Superior temporal gyrus (tissue), 1 donor: ENCODE results near the gene STUB1.

Experiments
- DNase-seq: peaks from one replicate; pipeline ENCODE4 v3.0.0-alpha.2; 2016; ENCODE audit errors: extremely low spot score

Gene STUB1

GRCh38 chr16:694187-694862 lies 14.1 kb downstream of the STUB1 start:
- no peak for DNase-seq

DNA sequence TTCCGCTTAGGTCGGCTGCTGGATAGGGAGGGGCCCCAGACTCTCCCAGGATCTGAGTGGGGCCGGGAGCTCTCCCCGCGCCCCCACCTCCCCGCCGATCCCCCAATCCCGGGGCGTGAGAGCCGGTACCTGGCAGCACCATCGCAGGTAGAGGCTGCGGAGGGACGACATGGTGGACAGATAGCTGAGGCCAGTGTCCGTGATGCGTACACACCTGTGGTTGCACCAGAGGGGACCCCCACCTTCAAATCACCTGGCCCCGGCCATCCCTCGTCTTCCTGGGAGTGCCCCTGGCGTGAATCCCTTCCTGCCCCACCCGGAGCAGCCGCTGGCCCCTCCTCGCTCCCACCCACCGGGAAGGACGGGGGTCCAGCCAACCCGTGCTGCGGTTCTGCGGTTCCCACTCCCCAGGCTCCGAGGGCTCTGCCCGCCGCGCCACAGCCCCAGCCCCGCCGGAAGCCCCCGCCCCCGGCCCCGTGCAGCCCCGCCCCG lies 14.7 kb downstream of the STUB1 start:
- no peak for DNase-seq

GRCh38 chr16:695355-696089 lies 15.3 kb downstream of the STUB1 start:
- DNase-seq, result no peak

DNA sequence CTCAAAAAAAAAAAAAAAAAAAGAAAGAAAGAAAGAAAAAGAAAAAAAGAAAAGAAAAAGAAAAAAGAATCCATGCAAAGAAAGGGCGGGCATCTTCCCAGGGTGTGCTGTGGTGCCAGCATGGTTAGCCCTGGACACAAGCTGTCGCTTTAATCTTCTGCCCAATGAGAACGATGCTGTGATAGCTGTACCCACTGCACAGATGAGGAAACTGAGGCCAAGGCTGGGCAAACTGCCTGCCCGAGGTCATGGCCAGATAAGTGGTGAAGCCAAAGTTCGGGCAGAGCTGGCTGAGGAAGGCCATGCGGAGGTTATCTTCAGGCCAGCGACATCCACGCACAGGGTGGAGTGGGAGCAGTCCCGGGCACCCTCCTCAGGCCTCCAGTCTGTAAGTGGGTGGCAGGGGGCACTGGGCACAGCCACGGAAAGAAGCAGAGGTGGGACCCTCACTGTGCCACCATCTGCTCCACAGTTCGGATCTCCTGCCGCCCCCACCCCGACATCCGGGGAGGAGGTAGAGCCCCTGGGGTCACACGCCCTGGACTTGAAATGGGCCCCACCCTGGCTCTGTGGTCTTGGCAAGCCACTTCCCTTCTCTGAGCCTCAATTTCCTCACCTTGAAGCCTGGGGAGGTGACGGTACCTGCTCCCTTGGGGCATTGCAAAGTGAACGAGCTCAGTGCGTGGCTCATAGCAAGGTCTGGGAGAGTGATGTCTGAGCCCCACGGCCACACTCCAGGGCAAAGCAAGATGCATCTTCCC lies 18.9 kb downstream of the STUB1 start:
- DNase-seq, result no peak

- no peak for DNase-seq
Measured at GRCh38 chr16:700684-701584, 20.7 kb downstream of the STUB1 start.

- no peak for DNase-seq
Measured at GRCh38 chr16:702341-702740, 22.1 kb downstream of the STUB1 start.

DNA sequence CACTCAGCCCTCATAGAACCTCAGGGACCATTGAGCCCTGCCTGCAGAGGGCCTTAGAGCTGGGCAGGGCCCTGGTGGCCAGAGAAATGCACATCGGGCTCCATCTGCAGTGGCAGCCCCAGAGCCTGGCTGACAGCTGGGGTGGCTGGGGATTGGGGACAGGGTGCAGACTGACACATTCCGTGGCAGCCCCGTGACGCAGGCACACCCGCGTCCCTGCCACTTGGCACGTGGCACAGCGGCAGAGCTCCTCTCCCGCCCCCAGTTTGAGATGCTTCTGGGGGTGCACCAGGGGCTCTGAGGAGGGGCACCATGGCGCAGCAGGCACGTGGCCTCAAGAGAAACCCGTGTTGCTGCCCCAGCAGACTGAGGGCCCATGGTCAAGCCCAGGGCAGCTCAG lies 23.2 kb downstream of the STUB1 start:
- DNase-seq, result no peak

DNA sequence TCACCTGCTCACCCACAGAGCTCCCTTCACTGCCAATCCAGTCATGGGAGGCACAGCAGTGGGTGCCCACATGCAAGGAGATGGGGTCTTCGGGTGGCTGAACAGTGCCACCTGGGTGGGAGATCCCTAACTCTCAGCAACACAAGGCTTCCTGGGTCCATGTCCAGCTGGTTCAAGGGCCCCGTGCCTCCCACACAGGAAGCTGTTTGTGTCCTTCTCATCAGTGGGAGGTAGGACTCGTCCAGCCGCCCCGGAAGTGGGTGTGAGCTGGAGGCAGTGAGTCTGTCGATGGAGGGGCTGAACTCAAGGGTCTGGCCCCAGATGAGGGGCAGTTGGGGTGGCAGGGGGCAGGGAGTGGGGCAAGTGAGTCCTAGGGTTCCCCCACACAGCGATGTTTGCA lies 23.8 kb downstream of the STUB1 start:
- DNase-seq, result no peak

- DNase-seq, result no peak
Measured at GRCh38 chr16:704552-705380, 24.6 kb downstream of the STUB1 start.

- DNase-seq, result no peak
Measured at GRCh38 chr16:705431-706188, 25.4 kb downstream of the STUB1 start, which contains the start of gene FBXL16. TSS of gene FBXL16 (minus strand) at chr16:705801. CDS start at chr16:697405, 8,396 bp downstream.

DNA sequence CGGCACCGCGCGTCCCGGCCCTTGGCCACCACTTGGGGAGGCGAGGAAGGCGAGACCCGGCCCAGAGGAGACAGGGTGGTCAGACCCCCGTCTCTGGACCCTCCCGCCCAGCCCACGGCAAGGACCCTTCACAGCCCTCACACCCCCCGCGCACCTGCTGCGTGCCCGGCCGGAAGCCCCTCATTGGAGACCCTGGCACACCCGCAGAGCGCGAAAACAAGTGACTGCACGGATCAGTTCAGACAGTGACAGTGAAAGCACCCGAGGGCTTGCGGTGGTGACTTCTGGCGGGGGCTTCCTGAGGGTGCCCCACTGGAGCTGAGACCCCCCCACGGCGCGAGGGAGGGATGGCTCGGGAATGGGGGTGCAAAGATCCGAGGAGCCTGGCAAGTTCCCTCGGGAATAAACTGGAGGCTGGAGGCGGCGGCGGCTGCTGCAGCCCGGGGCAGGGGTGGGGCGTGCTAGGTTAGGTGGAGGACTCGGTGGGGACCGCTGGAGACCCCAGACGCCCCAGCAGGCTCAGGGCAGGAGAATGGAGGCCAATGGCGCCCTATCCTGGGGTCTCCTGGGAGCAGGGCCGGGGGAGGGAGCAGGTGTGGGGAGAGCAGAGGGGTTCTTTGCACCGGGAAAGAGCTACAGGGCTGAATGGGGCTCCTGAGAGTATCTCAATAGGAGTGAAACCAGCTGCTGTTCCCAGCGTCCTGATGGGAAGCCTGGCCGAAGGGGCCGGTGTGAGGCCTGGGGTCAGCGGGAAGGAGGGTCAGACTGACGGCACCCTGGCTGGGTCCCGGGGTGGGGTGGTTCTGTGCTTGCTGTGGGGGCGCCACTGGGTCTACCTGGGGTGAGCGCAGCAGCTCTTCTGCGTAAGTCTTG lies 26.2 kb downstream of the STUB1 start:
- DNase-seq, result no peak

DNA sequence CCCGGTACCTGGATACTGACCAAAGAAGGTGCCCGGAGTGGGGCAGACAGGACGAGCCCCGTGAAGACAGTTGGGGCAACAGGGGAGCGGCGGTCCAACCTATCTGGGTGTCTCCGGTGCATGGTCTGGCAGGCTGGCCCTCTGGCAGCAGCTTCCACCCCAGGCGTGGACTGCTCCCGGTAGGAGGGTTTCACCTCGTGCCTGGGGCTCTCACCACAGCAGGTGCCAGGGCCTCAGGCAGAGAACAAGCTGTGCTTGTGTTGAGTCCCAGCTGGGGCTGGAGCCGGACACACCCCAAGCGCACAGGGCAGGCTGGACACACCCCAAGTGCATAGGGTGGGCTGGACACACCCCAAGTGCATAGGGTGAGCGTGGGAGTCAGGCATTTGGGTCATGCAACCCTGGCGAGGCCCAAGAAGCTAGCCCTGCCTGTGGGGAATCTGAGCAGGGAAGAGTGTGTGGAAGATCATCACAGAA lies 26.9 kb downstream of the STUB1 start:
- no peak for DNase-seq

GRCh38 chr16:708019-708418 lies 27.8 kb downstream of the STUB1 start:
- no peak for DNase-seq

DNA sequence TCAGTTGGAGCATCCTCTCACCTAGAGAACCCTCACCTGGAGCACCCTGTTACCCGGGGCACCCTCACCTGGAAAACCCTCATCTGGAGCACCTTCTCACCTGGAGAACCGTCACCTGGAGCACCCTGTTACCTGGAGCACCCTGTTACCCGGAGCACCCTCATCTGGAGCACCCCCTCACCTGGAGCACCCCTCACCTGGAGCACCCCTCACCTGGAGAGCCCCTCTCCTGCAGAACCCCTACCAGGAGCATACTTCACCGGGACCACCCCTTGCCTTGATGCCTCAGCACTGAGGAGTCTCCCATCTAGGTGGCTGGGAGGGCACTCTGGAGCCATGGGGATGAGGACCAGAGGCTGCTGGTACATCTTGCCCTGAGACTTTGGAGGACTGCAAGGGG lies 28.7 kb downstream of the STUB1 start:
- DNase-seq, result no peak

- peak; percentile 92 for DNase-seq
Measured at GRCh38 chr16:709566-710499, 29.6 kb downstream of the STUB1 start.

DNA sequence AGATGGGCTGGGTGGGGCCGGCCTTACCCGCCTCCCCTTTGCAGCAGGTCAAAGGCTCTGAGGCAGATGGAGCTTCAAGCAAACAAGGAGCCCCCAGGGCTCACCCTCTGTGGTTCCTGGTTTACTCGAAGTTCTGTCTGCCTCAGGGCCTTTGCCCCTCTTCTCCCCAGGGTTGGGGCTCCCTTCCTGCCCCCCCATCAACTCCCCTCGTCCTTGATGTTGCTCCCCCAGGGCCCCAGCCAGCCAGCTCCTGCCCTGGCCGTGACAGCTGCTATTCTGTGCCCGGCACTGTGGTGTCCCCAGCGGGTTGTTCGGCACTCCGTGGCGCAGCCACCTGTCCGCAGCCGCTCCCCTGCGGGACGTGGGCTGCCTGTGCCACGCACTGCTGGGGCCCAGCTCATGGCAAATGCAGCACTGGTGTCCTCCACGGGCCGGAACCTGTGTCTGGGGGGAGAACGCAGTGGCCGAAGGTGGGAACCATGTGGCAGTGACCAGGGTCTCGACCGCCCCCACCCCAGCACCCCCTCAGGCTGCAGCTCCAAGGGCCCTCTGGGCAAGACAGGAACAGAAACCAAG lies 30.4 kb downstream of the STUB1 start:
- no peak for DNase-seq

GRCh38 chr16:711084-711483 lies 30.9 kb downstream of the STUB1 start:
- no peak for DNase-seq
